Esophagus muscularis mucosa (tissue), 4 donors: ENCODE results near the gene FSHR. TPM values are rescaled to one million over a fixed set of nuclear protein-coding genes. Genes with fewer than 3 reads are reported as not detected.

ENCODE experiments used
- DNase-seq: peaks from one replicate; pipeline ENCODE4 v3.0.0-alpha.2; 2017; ENCODE audit errors: extremely low spot score
- H3K27ac ChIP-seq, 4 donors: fragments of 200-600 bp; sonication (generic); replicated peaks in 1 of 4; 1 replicate in 3 of 4; 2 replicates in 1 of 4; pipeline ENCODE4 v1.5.1; 2016 to 2019; ENCODE audit warnings: mild to moderate bottlenecking in 1 of 4
- H3K27me3 ChIP-seq, 4 donors: fragments of 200-600 bp; sonication (generic); one replicate each; pipeline versions ENCODE4 v1.5.1 to v1.6.0; 2016 to 2019
- H3K36me3 ChIP-seq, 4 donors: fragments of 200-600 bp; sonication (generic); one replicate each; pipeline ENCODE4 v1.5.1; 2016 to 2019
- H3K4me1 ChIP-seq, 4 donors: fragments of 200-600 bp; sonication (generic); one replicate each; pipeline ENCODE4 v1.5.1; 2016 to 2019
- H3K4me3 ChIP-seq, 4 donors: fragments of 200-600 bp; sonication (generic); 1 replicate in 2 of 4; 2 replicates in 2 of 4; pipeline ENCODE4 v1.5.1; 2016 to 2019; ENCODE audit warnings: mild to moderate bottlenecking in 4 of 4, moderate library complexity in 1 of 4
- H3K9me3 ChIP-seq, 4 donors: fragments of 200-600 bp; sonication (generic); 1 replicate in 3 of 4; 2 replicates in 1 of 4; pipeline ENCODE4 v1.5.1; 2016 to 2019
- EP300 ChIP-seq: sonication (generic); formaldehyde crosslinking; IDR thresholded peaks from one replicate; pipeline ENCODE4 v1.6.1; 2017; ENCODE audit warnings: antibody characterized with exemption
- POLR2A ChIP-seq: fragments of 450-650 bp; IDR thresholded peaks from one replicate; pipeline ENCODE4 v1.6.1; 2017; ENCODE audit warnings: antibody characterized with exemption, moderate library complexity, mild to moderate bottlenecking, low read depth
- POLR2AphosphoS5 ChIP-seq, 2 donors: sonication (generic); formaldehyde crosslinking; IDR thresholded peaks; one replicate each; pipeline ENCODE4 v1.6.1; 2017; ENCODE audit warnings: antibody characterized with exemption in 2 of 2
- WGBS: methylation state at CpG from one replicate; pipeline ENCODE4 v1.1.5; 2018; 5-methylcytosine and 5-hydroxymethylcytosine counted together
- intact Hi-C: fragments of 100-400 bp; cut with DNase I; formaldehyde crosslinking; loops from one replicate; pipeline ENCODE4 v1.15.1; 2023
- total RNA-seq, 4 donors: library from RNA; depleted of rRNA; stranded (reverse); fragments of >200 nt; gene quantifications; one replicate each; pipeline versions ENCODE4 v1.1.0 to v1.2.1, GENCODE V29; 2016
- TF ChIP-seq, protein P1 (sequence below), 3 experiments: fragments of 200-600 bp in 2 of 3; fragments of 450-650 bp in 1 of 3; sonication (generic) in 2 of 3; IDR thresholded peaks; one replicate each; pipeline ENCODE4 v1.5.1; 2017 to 2019; ENCODE audit warnings: antibody characterized with exemption in 3 of 3, mild to moderate bottlenecking in 2 of 3, moderate library complexity in 1 of 3

FSHR gene
- total RNA-seq, 4 donors from 2014 or later: not detected

DNA sequence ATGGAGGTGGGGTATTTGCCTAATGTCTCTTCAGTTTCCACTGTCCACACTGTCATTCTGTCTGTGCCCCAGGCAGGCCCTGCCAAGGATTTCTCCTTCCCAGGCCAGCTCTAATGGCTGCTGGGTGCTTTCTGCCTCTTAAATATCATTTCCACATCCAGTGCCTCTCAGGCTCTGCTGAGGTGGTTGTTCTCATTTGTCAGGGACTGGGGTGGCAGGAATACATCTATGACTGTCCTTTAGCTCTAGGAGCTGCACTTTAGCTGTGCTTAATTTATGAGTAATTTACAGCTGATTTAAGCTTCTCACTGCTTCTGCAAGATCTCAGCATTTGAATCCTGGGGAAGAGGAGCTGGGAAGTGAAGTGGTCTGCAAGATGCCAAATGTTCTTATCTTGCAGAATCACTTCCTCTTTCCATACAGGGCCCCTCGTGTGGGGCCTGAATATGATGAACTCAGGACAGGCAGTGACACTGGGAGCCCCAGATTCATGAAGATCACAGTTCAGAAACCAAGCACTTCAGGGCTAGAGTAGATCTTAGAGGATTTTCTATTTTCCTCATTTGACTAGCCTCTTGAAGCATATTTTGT, 150.2 kb downstream of the FSHR start:
- H3K27me3 ChIP-seq: no peaks in the 10 kb centered on the region
- intact Hi-C loops: no loop called here
- H3K4me3 ChIP-seq: no peak overlapping the region
- no peaks in the 10 kb centered on the region for H3K36me3 ChIP-seq
- no peak for DNase-seq
- peaks cover 0 to 8% (median 0%) of the 10 kb centered on the region in 4 donors for H3K4me1 ChIP-seq
- H3K27ac ChIP-seq: no peak overlapping the region
- WGBS: 33% methylated on average over 1 of the region's 1 CpG
- no peak for TF ChIP-seq POLR2AphosphoS5 (IDR thresholded peaks at IDR 0.05)
- no peak for TF ChIP-seq EP300
- TF ChIP-seq, protein P1, sequence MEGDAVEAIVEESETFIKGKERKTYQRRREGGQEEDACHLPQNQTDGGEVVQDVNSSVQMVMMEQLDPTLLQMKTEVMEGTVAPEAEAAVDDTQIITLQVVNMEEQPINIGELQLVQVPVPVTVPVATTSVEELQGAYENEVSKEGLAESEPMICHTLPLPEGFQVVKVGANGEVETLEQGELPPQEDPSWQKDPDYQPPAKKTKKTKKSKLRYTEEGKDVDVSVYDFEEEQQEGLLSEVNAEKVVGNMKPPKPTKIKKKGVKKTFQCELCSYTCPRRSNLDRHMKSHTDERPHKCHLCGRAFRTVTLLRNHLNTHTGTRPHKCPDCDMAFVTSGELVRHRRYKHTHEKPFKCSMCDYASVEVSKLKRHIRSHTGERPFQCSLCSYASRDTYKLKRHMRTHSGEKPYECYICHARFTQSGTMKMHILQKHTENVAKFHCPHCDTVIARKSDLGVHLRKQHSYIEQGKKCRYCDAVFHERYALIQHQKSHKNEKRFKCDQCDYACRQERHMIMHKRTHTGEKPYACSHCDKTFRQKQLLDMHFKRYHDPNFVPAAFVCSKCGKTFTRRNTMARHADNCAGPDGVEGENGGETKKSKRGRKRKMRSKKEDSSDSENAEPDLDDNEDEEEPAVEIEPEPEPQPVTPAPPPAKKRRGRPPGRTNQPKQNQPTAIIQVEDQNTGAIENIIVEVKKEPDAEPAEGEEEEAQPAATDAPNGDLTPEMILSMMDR (IDR thresholded peaks at IDR 0.05): no peak
- no peak for TF ChIP-seq POLR2A
- no peaks in the 10 kb centered on the region for H3K9me3 ChIP-seq

DNA sequence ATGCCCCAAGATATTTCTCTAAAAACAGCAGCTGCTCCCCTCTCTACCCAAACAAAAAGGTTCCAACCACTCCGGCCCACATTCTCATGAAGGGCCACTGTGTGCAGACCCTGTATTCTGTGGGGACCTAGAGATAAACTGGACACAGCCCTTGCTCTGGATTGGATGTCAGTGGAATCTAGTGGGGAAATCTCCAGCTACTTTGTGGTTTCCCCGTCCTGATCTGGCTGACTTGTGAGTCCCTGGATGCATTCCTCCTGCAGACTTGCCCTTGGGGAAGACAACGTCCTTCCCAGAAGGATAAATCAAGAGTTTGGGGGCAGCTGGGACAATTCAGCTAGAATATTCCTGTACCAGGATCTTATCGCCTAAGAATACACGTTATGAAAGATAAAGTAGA, 151.1 kb downstream of the FSHR start:
- Histone ChIP-seq H3K27me3 (no peaks in the 10 kb centered on the region), H3K36me3 (no peaks in the 10 kb centered on the region), H3K4me1 (peaks cover 0 to 8% (median 0%) of the 10 kb centered on the region in 4 donors), H3K9me3 (no peaks in the 10 kb centered on the region), H3K27ac (no peak overlapping the region), H3K4me3 (no peak overlapping the region)
- intact Hi-C loops: no loop called here
- TF ChIP-seq, protein P1 (IDR thresholded peaks at IDR 0.05): no peak
- no peak for TF ChIP-seq POLR2AphosphoS5 (IDR thresholded peaks at IDR 0.05)
- no peak for TF ChIP-seq EP300
- no peak for TF ChIP-seq POLR2A
- DNase-seq: no peak
- whole genome bisulfite sequencing: 65% methylated on average over 5 of the region's 5 CpGs

DNA sequence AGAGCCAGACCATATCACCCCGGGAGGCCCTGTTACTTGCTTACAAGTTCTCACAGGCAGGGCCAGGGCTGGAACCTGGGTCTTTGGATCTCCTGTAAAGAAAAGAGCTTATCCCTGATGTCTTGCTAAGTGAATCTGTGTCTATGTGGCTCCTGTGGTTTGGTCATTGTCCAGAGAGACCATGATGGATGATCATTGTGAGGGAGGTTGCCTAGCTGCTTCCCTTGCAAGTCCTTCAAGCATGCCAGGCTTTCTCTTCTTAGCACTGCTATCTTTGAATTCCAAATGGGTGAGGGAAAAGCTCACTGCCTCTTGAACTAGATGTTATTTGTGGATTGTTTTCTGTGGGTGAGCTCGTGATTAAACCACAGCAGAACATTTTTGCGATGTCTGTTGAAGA, 151.6 kb downstream of the FSHR start:
- Histone ChIP-seq H3K36me3 (no peaks in the 10 kb centered on the region), H3K27me3 (no peaks in the 10 kb centered on the region), H3K27ac (no peak overlapping the region), H3K4me3 (no peak overlapping the region), H3K9me3 (no peaks in the 10 kb centered on the region), H3K4me1 (peaks cover 0 to 8% (median 0%) of the 10 kb centered on the region in 4 donors)
- intact Hi-C loops: no loop called here
- 46% methylated on average over 3 of the region's 3 CpGs for WGBS
- DNase-seq: no peak
- TF ChIP-seq EP300 (no peak), POLR2AphosphoS5 (IDR thresholded peaks at IDR 0.05) (no peak)
- TF ChIP-seq, protein P1 (IDR thresholded peaks at IDR 0.05): no peak

DNA sequence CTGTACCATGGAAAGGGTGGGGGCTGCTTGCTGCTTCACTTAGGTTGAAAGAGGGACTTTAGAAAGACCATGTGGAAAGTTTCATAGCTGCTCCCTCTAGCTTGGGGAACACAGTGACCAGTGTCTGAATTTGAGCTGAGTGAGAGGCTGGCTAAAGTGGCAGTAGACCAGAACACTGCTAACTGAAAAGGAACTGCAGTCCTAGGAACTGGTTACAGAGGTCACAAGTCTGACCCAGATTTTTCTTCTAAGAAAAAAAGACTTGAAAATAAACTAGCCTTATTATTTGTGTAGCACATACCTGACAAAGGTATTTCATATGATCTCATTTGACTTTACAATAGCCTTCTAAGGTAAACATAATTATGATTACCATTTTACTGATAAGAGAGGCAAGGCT, 153.6 kb downstream of the FSHR start:
- DNase-seq: no peak
- Histone ChIP-seq H3K9me3 (no peaks in the 10 kb centered on the region), H3K27me3 (no peaks in the 10 kb centered on the region), H3K36me3 (no peaks in the 10 kb centered on the region), H3K4me1 (peaks cover 0 to 8% (median 0%) of the 10 kb centered on the region in 4 donors), H3K27ac (no peak overlapping the region), H3K4me3 (no peak overlapping the region)
- TF ChIP-seq, protein P1 (IDR thresholded peaks at IDR 0.05): no peak
- no peak for TF ChIP-seq POLR2AphosphoS5 (IDR thresholded peaks at IDR 0.05)
- TF ChIP-seq EP300: no peak
- TF ChIP-seq POLR2A: no peak
- intact Hi-C loops: no loop called here

DNA sequence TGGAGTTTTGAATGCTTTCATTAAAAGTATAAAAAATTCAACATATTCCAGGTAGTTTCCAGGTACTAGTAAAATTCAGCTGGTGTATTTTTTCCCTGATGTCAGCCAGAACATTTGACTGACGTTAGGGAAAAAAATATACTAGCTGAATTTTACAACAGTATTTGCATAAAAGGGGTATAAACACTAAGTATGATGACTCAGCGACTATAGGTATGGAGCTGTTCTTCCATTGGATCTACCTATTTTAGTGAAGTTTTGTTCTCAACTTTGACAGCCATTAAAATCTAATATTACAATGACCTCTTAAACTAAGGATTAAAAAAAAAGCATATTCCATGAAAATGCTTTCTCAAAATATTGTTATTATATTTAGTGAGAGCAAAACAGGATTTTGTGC, 155.9 kb downstream of the FSHR start:
- TF ChIP-seq, protein P1 (IDR thresholded peaks at IDR 0.05): no peak
- TF ChIP-seq EP300: no peak
- 81% methylated on average over 2 of the region's 2 CpGs for WGBS
- Histone ChIP-seq H3K36me3 (no peaks in the 10 kb centered on the region), H3K27ac (no peak overlapping the region), H3K4me1 (no peaks in the 10 kb centered on the region), H3K27me3 (no peaks in the 10 kb centered on the region), H3K9me3 (no peaks in the 10 kb centered on the region), H3K4me3 (no peak overlapping the region)
- no peak for DNase-seq
- intact Hi-C loops: no loop called here
